ENCODE data around the gene ANO8.
"Not testable (repeated sequence)": the region's sequence is repeated elsewhere in the genome, so short reads cannot be mapped to it uniquely, and the experiment has no call there.

The ANO8 gene

GRCh38 chr19:17286263-17286662 lies 48.4 kb downstream of the ANO8 start:
- no peak for DNase-seq

GRCh38 chr19:17285415-17286135 lies 49.1 kb downstream of the ANO8 start:
- DNase-seq = no peak

- no peak for DNase-seq
These were observed 51.1 kb downstream of the ANO8 start for GRCh38 chr19:17283504-17283996.

DNA sequence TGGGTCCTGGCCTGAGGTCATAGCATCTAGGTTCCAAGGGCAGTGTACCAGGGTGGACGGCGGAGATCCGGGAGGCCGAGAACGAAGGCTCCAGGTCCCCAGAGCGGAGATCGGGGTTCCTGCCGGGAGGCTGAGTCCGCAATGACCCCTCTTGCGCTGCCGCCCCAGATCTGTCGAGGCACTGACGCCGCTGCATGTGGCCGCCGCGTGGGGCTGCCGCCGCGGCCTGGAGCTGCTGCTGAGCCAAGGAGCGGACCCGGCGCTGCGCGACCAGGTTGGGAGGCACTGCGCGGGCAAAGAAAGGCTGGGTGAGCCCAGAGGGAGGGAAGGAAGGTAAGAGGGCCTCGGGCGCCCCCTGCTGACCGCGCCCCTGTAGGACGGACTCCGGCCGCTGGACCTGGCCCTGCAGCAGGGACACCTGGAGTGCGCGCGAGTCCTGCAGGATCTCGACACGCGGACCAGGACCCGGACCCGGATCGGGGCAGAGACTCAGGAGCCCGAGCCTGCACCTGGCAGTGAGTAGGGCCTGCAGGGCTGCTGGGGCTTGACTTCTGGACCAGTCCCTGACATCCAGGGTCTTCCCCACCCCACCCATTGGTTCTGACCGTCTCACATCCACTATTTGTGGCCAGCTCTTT lies 52.0 kb downstream of the ANO8 start:
- DNase-seq = peak; percentile 83

DNA sequence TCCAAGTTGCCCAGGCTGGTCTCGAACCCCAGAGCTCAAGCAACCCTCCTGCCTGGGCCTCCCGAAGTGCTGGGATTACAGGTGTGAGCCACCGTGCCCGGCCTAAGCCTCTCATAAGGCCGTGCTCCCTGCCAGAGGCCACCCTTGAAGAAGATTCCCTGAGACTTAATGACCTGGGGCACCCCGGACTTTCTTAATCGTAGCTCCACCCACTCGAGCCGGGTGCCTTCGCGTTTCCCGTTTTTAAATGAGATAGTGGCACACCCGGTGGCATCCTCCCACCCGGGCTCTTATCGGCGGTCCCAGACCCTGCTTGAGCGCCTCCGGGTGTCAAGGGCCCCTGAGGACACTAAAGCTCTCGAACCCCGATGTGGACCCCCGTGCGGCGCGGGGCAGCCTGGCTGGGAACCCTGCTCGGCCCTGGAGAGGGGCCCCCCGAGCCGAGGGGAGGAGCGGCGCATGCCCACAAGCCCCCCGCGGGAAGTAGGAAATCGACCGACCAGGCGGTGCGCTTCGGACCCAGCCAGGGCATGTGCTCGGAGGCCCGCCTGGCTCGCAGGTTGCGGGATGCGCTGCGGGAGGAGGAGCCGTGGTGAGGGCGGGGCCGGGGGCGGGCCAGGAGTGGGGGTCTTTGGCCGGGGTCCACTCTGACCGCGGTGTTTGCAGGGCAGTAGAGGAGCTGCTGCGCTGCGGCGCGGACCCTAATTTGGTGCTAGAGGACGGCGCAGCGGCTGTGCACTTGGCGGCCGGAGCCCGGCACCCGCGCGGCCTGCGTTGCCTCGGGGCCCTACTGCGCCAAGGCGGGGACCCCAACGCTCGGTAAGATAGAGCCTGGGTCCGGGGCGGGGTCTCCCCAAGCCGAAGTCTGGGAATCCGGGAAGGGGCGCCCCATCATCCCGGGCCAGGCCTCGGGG lies 53.0 kb downstream of the ANO8 start, which contains the start of gene ANKLE1:
TSS of gene ANKLE1 (plus strand) at position 511 of the 914 bp plus-strand sequence. CDS start at position 531, 20 bp downstream.
- peak; percentile 4 for DNase-seq

- DNase-seq = no peak
These were observed 55.2 kb downstream of the ANO8 start for GRCh38 chr19:17279436-17279835.

DNA sequence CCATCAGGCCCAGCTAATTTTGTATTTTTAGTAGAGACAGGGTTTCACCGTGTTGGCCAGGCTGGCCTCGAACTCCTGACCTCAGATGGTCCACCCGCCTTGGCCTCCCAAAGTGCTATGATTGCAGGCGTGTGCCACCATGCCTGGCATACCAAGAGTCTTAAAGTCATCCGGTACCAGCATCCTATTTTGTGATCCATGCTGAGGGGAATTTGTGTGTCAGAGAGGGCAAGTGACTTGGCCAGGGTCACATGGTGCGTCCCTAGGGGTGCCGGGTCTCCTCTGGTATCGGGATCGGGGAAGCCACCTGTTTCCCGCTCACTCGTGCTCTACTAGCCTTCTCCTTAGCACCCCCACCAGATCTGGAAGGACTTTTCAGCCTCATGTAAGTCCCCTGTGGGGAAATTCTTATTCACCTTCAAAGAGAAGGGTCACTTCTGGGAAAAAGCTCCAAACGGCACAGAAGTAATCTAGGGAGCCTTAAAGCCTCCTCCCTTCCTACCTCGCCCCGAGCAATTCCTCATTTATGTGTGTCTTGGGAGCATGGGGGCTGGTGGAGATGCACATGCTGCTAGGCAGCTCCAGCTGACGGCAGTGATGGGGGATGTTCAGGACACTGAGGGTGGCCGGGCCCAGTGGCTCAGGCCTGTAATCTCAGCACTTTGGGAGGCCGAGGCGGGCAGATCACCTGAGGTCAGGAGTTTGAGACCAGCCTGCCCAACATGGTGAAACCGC lies 59.0 kb downstream of the ANO8 start:
- DNase-seq = no peak

DNA sequence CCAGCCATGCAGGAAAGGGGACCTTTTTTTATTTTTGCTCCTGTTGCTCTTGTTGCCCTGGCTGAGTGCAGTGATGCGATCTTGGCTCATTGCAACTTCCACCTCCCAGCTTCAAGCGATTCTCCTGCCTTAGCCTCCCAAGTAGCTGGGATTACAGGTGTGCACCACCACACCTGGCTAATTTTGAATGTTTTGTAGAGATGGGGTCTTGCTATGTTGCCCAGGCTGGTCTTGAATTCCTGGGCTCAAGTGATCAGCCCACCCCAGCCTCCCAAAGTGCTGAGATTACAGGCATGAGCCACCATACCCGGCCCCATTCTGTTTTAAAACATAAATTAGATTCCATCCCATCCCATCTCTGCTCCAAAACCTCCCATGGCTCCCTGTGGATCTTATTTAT lies 59.8 kb downstream of the ANO8 start:
- DNase-seq = not testable (repeated sequence)

Data from NCI-H1092 treated with DMSO at 0.1 percent for 48 hours (cell line).